HG03139 (cell line): ENCODE measurements around the gene PSMC3.
A peak's percentile ranks its signal among the peaks of the same experiment; 100 is the strongest.
"Not testable (repeated sequence)": the region's sequence is repeated elsewhere in the genome, so short reads cannot be mapped to it uniquely, and the experiment has no call there.

Source experiments
- ATAC-seq: cut with Tn5 transposase; IDR thresholded peaks from one replicate; pipeline ENCODE4 v1.9.1; 2021; ENCODE audit not compliant: unreplicated experiment

PSMC3 gene

GRCh38 chr11:47426062-47426956 lies at the start of gene PSMC3:
Gene PSMC3, minus strand, starts transcription at chr11:47426439. Its CDS starts 160 bp downstream, at chr11:47426279.
- ATAC-seq, result peak; percentile 81

- no peak for ATAC-seq
These were observed 44.4 kb upstream of the PSMC3 start for GRCh38 chr11:47470671-47471070.

GRCh38 chr11:47469361-47470179 lies 43.3 kb upstream of the PSMC3 start:
- no peak for ATAC-seq

- ATAC-seq, result no peak
These were observed 42.5 kb upstream of the PSMC3 start for GRCh38 chr11:47468598-47469214.

GRCh38 chr11:47467357-47467756 lies 41.1 kb upstream of the PSMC3 start:
- no peak for ATAC-seq

- ATAC-seq, result no peak
These were observed 40.5 kb upstream of the PSMC3 start for GRCh38 chr11:47466701-47467250.

- no peak for ATAC-seq
These were observed 40.0 kb upstream of the PSMC3 start for GRCh38 chr11:47466201-47466600.

- no peak for ATAC-seq
These were observed 38.2 kb upstream of the PSMC3 start for GRCh38 chr11:47464483-47464882.

GRCh38 chr11:47461876-47462275 lies 35.6 kb upstream of the PSMC3 start:
- ATAC-seq, result no peak

- no peak for ATAC-seq
These were observed 34.5 kb upstream of the PSMC3 start for GRCh38 chr11:47460571-47461235.

GRCh38 chr11:47454258-47454671 lies 28.0 kb upstream of the PSMC3 start:
- not testable (repeated sequence) for ATAC-seq

- ATAC-seq, result no peak
These were observed 27.1 kb upstream of the PSMC3 start for GRCh38 chr11:47453365-47453764.

GRCh38 chr11:47451990-47452389 lies 25.8 kb upstream of the PSMC3 start:
- ATAC-seq, result no peak

- no peak for ATAC-seq
These were observed 25.2 kb upstream of the PSMC3 start for GRCh38 chr11:47451436-47451835.

GRCh38 chr11:47449541-47449940 lies 23.3 kb upstream of the PSMC3 start:
- no peak for ATAC-seq

- no peak for ATAC-seq
These were observed 22.6 kb upstream of the PSMC3 start, which contains the start of gene RAPSN for GRCh38 chr11:47448566-47449427. Gene RAPSN, minus strand, starts transcription at chr11:47449136. Its CDS starts 172 bp downstream, at chr11:47448964.

GRCh38 chr11:47447906-47448305 lies 21.7 kb upstream of the PSMC3 start:
- ATAC-seq, result no peak

- ATAC-seq, result no peak
These were observed 20.6 kb upstream of the PSMC3 start for GRCh38 chr11:47446833-47447232.

GRCh38 chr11:47445840-47446239 lies 19.6 kb upstream of the PSMC3 start:
- ATAC-seq, result no peak

GRCh38 chr11:47443817-47444216 lies 17.6 kb upstream of the PSMC3 start:
- ATAC-seq, result no peak
